ENCODE measurements around the gene GTPBP4. TPM values are rescaled to one million over a fixed set of nuclear protein-coding genes. Genes with fewer than 3 reads are reported as not detected.

The GTPBP4 gene
- total and polyA plus RNA-seq, 2 of the 8 experiments (the other 6 are each of a cell fraction or from before 2014, with no cell fraction given), result 16.9 to 98.1 TPM

GRCh38 chr10:938941-939678, 49.1 kb upstream of the GTPBP4 start:
- no peak overlapping the region for H2AFZ ChIP-seq (ENCODE audit: low read length)
- H2BK15ac ChIP-seq (ENCODE audit: low read length), result no peak overlapping the region
- DNase-seq (ENCODE audit: low read depth in 1 of 2, low spot score in 2 of 2) (no peak), FAIRE-seq (no peak)
- H3K4me2 ChIP-seq (ENCODE audit: insufficient read depth in 1 of 2, low read depth in 2 of 2, low read length in 2 of 2), result no peak overlapping the region
- no peak overlapping the region for H2BK5ac ChIP-seq (ENCODE audit: low read depth, low read length)
- no peak overlapping the region for H2BK120ac ChIP-seq (replicated peaks; ENCODE audit: low read depth, low read length)
- no peak overlapping the region for H3K56ac ChIP-seq (replicated peaks; ENCODE audit: insufficient read length, low read depth, low read length)
- no peak overlapping the region for H4K91ac ChIP-seq (replicated peaks; ENCODE audit: insufficient read length, low read length)
- H4K8ac ChIP-seq (ENCODE audit: extremely low read depth, insufficient read depth, low read length), result no peak overlapping the region
- no peaks in the 10 kb centered on the region for H3K9me3 ChIP-seq (ENCODE audit: insufficient read depth in 2 of 2, low read depth in 1 of 2, low read length in 1 of 2)
- H2AK5ac ChIP-seq (ENCODE audit: low read depth, low read length), result no peak overlapping the region
- WGBS, 2 experiments (ENCODE audit: extremely low coverage in 1 of 2, insufficient coverage in 1 of 2, insufficient read length in 1 of 2, insufficient replicate concordance in 2 of 2, low coverage in 1 of 2, low lambda C conversion rate in 2 of 2, missing lambda C conversion rate in 1 of 2), result 86% methylated on average over 10 of the region's 10 CpGs; no CpG with 5 or more reads in 1 of the 2 experiments
- H2BK20ac ChIP-seq (ENCODE audit: low read length), result no peak overlapping the region
- no peak overlapping the region for H2BK12ac ChIP-seq (ENCODE audit: low read depth, low read length)
- peaks cover 0 to 1% of the 10 kb centered on the region in 2 experiments for H4K20me1 ChIP-seq (replicated peaks in 1 of 2; ENCODE audit: control insufficient read depth in 1 of 2, insufficient read depth in 2 of 2, low read length in 2 of 2)
- no peaks in the 10 kb centered on the region; a peak in 1 of 7 replicates for H3K27me3 ChIP-seq (replicated peaks in 1 of 4; ENCODE audit: control insufficient read depth in 3 of 4, extremely low read depth in 1 of 4, insufficient read depth in 3 of 4, low read length in 3 of 4)
- H3K79me2 ChIP-seq (ENCODE audit: control insufficient read depth in 1 of 2, insufficient read depth in 2 of 2, low read length in 2 of 2), result no peaks in the 10 kb centered on the region
- peaks cover 0 to 4% (median 0%) of the 10 kb centered on the region in 4 experiments; a peak in 1 of 7 replicates for H3K4me1 ChIP-seq (replicated peaks in 1 of 4; ENCODE audit: control insufficient read depth in 3 of 4, insufficient read depth in 4 of 4, low read length in 3 of 4)
- no peak overlapping the region for H4K5ac ChIP-seq (ENCODE audit: insufficient read length, low read depth, low read length)
- POLR2A ChIA-PET (ENCODE audit: partially characterized antibody), result no interaction called here
- CTCF ChIA-PET (ENCODE audit: partially characterized antibody), result no interaction called here
- no peak overlapping the region for H3K4me3 ChIP-seq (ENCODE audit: extremely low read depth in 1 of 4, insufficient read depth in 2 of 4, low read depth in 3 of 4, low read length in 4 of 4)
- H3K79me1 ChIP-seq (ENCODE audit: low read depth, low read length), result no peaks in the 10 kb centered on the region
- H3K23me2 ChIP-seq (ENCODE audit: low read depth, low read length), result no peaks in the 10 kb centered on the region
- H3K27ac ChIP-seq (ENCODE audit: low read depth, low read length), result no peak overlapping the region
- no peak overlapping the region for H3K4ac ChIP-seq (replicated peaks; ENCODE audit: insufficient read length, low read depth, low read length)
- no peak overlapping the region for H3K9ac ChIP-seq (replicated peaks in 1 of 4; ENCODE audit: extremely low read depth in 1 of 4, low read depth in 3 of 4, low read length in 3 of 4)
- H3K18ac ChIP-seq (ENCODE audit: extremely low read depth, low read length), result no peak overlapping the region
- no peak overlapping the region for H3K23ac ChIP-seq (ENCODE audit: insufficient read length)
- H3K36me3 ChIP-seq (ENCODE audit: control insufficient read depth in 2 of 4, insufficient read depth in 4 of 4, low read length in 3 of 4), result no peaks in the 10 kb centered on the region
- H3K14ac ChIP-seq (ENCODE audit: insufficient read length), result no peak overlapping the region
- TF ChIP-seq NRF1 (IDR thresholded peaks at IDR 0.05; ENCODE audit: low read depth, low read length) (no peak), TEAD4 (IDR thresholded peaks at IDR 0.05; ENCODE audit: low read depth, low read length) (no peak), KDM4A (IDR thresholded peaks at IDR 0.05; ENCODE audit: low read depth, low read length, severe bottlenecking) (no peak), BCL11A (IDR thresholded peaks at IDR 0.05; ENCODE audit: low read depth in 2 of 2, low read length in 2 of 2) (no peak), GTF2F1 (IDR thresholded peaks at IDR 0.05; ENCODE audit: borderline replicate concordance, low read depth, low read length) (no peak), EGR1 (IDR thresholded peaks at IDR 0.05; ENCODE audit: borderline replicate concordance, low read depth, low read length) (no peak), GABPA (IDR thresholded peaks at IDR 0.05; ENCODE audit: borderline replicate concordance, insufficient read depth, low read length) (no peak), EP300 (IDR thresholded peaks at IDR 0.05; ENCODE audit: borderline replicate concordance in 1 of 2, low read depth in 2 of 2, low read length in 2 of 2) (no peak), CTBP2 (IDR thresholded peaks at IDR 0.05; ENCODE audit: borderline replicate concordance, insufficient read depth, insufficient read length, low read length) (no peak), RNF2 (IDR thresholded peaks at IDR 0.05; ENCODE audit: borderline replicate concordance, low read depth, low read length, missing control alignments, poor library complexity, severe bottlenecking) (no peak), POLR2A (IDR thresholded peaks at IDR 0.05; ENCODE audit: control extremely low read depth in 1 of 2, low read depth in 2 of 2, low read length in 2 of 2) (no peak), NANOG (IDR thresholded peaks at IDR 0.05; ENCODE audit: insufficient read depth, low read depth, low read length, poor library complexity, severe bottlenecking) (no peak)

Measured in H1 (cell line).